ENCODE measurements around the gene LAD1. TPM values are rescaled to one million over a fixed set of nuclear protein-coding genes. Genes with fewer than 3 reads are reported as not detected.
A peak's percentile ranks its signal among the peaks of the same experiment; 100 is the strongest.

LAD1 gene
- total and polyA plus RNA-seq, 2 experiments from 2014 or later: 63.5 to 64.2 TPM

DNA sequence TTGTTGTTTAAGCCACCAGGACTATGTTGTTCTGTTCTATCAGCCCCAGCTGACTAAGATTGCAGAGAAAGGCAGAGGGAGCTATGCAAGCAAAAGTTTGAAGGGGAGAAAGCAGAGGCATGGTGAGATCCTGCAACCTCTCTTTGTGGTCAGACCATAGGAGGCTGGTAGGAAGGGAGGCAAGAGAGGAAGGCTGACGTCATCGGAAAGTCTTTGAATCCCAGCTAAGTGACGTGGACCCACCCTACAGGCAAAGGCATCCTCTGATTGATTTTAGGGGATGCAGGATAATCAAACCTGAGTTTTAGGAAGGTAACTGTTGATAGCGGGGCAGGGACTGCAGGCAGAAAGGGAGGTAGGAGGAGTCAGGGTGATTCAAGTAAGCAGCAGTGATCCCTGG, 45.7 kb upstream of the LAD1 start:
- Histone ChIP-seq H3K4me3 (no peak overlapping the region), H4K20me1 (ENCODE audit: insufficient read depth, poor library complexity, severe bottlenecking) (no peaks in the 10 kb centered on the region), H3K4me2 (no peak overlapping the region), H3K79me2 (no peaks in the 10 kb centered on the region), H3K9me2 (replicated peaks; ENCODE audit: insufficient read depth) (no peaks in the 10 kb centered on the region), H3K27ac (no peak overlapping the region), H2AFZ (no peak overlapping the region), H3K9me3 (ENCODE audit: low read depth) (no peaks in the 10 kb centered on the region), H3K27me3 (no peaks in the 10 kb centered on the region), H3K36me3 (replicated peaks; ENCODE audit: insufficient read depth, low read depth) (no peaks in the 10 kb centered on the region), H3K4me1 (ENCODE audit: insufficient read depth) (no peaks in the 10 kb centered on the region)
- WGBS (ENCODE audit: low lambda C conversion rate, missing lambda C conversion rate): 88% methylated on average over 4 of the region's 4 CpGs
- TF ChIP-seq EZH2phosphoT487 (IDR thresholded peaks at IDR 0.05; ENCODE audit: low read depth, severe bottlenecking, unreplicated experiment): no peak
- no peak for TF ChIP-seq CTCF (IDR thresholded peaks at IDR 0.05; ENCODE audit: poor library complexity)
- no peak for TF ChIP-seq EZH2 (IDR thresholded peaks at IDR 0.05; ENCODE audit: borderline replicate concordance)
- no peak for DNase-seq (ENCODE audit: low spot score)

- Histone ChIP-seq H3K79me2 (no peaks in the 10 kb centered on the region), H3K4me3 (no peak overlapping the region), H4K20me1 (ENCODE audit: insufficient read depth, poor library complexity, severe bottlenecking) (no peaks in the 10 kb centered on the region), H3K36me3 (replicated peaks; ENCODE audit: insufficient read depth, low read depth) (no peaks in the 10 kb centered on the region), H3K4me1 (ENCODE audit: insufficient read depth) (no peaks in the 10 kb centered on the region), H2AFZ (no peak overlapping the region), H3K9me2 (replicated peaks; ENCODE audit: insufficient read depth) (no peaks in the 10 kb centered on the region), H3K4me2 (no peak overlapping the region), H3K9me3 (ENCODE audit: low read depth) (no peaks in the 10 kb centered on the region), H3K27ac (no peak overlapping the region), H3K27me3 (no peaks in the 10 kb centered on the region)
- DNase-seq (ENCODE audit: low spot score): no peak
- WGBS (ENCODE audit: low lambda C conversion rate, missing lambda C conversion rate): 87% methylated on average over 7 of the region's 7 CpGs
- TF ChIP-seq EZH2 (IDR thresholded peaks at IDR 0.05; ENCODE audit: borderline replicate concordance) (no peak), EZH2phosphoT487 (IDR thresholded peaks at IDR 0.05; ENCODE audit: low read depth, severe bottlenecking, unreplicated experiment) (no peak), CTCF (IDR thresholded peaks at IDR 0.05; ENCODE audit: poor library complexity) (no peak)
Observed at GRCh38 chr1:201443747-201444146, 44.6 kb upstream of the LAD1 start.

DNA sequence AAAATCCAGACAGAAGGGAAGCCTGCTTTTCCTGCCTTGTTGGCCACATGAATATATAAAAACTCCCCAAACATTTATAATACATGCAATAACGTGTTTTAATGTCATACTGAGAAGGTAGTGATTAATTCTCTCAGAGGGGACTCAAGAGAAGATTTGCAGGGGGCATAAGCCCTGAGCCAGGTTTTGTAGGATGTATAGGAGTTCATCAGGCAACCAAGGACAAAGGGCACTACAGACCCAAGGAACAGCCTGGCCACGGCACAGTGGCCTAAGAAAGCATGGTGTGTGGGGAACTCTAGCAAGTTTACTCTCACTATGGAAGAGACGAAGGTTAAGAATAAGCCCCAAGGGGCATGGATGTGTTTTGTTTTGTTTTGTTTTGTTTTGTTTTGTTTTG, 37.8 kb upstream of the LAD1 start:
- H3K4me3 ChIP-seq: no peak overlapping the region
- no peaks in the 10 kb centered on the region for H3K79me2 ChIP-seq
- no peak overlapping the region for H3K4me2 ChIP-seq
- peaks cover 5% of the 10 kb centered on the region for H3K4me1 ChIP-seq (ENCODE audit: insufficient read depth)
- 90% methylated on average over 3 of the region's 3 CpGs for WGBS (ENCODE audit: low lambda C conversion rate, missing lambda C conversion rate)
- no peaks in the 10 kb centered on the region for H3K27me3 ChIP-seq
- H3K36me3 ChIP-seq (replicated peaks; ENCODE audit: insufficient read depth, low read depth): no peaks in the 10 kb centered on the region
- H2AFZ ChIP-seq: no peak overlapping the region
- no peaks in the 10 kb centered on the region for H4K20me1 ChIP-seq (ENCODE audit: insufficient read depth, poor library complexity, severe bottlenecking)
- no peak for DNase-seq (ENCODE audit: low spot score)
- H3K9me2 ChIP-seq (replicated peaks; ENCODE audit: insufficient read depth): no peaks in the 10 kb centered on the region
- no peaks in the 10 kb centered on the region for H3K9me3 ChIP-seq (ENCODE audit: low read depth)
- TF ChIP-seq EZH2 (IDR thresholded peaks at IDR 0.05; ENCODE audit: borderline replicate concordance): no peak
- TF ChIP-seq CTCF (IDR thresholded peaks at IDR 0.05; ENCODE audit: poor library complexity): no peak
- no peak for TF ChIP-seq EZH2phosphoT487 (IDR thresholded peaks at IDR 0.05; ENCODE audit: low read depth, severe bottlenecking, unreplicated experiment)
- H3K27ac ChIP-seq: no peak overlapping the region

DNA sequence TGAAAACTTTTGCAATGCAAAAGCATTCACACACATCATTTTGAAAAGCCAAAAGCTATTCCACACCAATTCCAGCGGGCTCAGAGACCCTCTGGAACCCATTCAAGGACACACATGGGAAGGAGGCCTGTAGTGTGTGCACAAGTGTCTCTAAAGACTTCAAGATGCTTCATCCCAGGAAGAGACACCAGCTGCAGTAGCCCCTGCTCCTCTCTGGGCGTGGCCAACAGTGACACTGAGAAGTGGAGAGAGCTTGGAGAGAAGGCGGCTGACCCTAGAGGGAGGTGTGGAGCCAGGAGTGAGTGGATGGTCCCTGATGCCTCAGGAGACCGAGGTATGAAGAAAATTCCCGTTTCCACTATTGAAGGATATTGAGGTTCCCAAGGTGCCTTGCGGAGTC, 37.3 kb upstream of the LAD1 start:
- Histone ChIP-seq H4K20me1 (ENCODE audit: insufficient read depth, poor library complexity, severe bottlenecking) (no peaks in the 10 kb centered on the region), H3K4me3 (no peak overlapping the region), H3K79me2 (no peaks in the 10 kb centered on the region), H2AFZ (no peak overlapping the region), H3K9me3 (ENCODE audit: low read depth) (no peaks in the 10 kb centered on the region), H3K9me2 (replicated peaks; ENCODE audit: insufficient read depth) (no peaks in the 10 kb centered on the region), H3K36me3 (replicated peaks; ENCODE audit: insufficient read depth, low read depth) (no peaks in the 10 kb centered on the region), H3K27ac (peak overlapping the region; percentile 13), H3K4me2 (no peak overlapping the region), H3K4me1 (ENCODE audit: insufficient read depth) (peaks cover 5% of the 10 kb centered on the region), H3K27me3 (no peaks in the 10 kb centered on the region)
- WGBS (ENCODE audit: low lambda C conversion rate, missing lambda C conversion rate): 60% methylated on average over 6 of the region's 6 CpGs
- no peak for TF ChIP-seq CTCF (IDR thresholded peaks at IDR 0.05; ENCODE audit: poor library complexity)
- no peak for TF ChIP-seq EZH2phosphoT487 (IDR thresholded peaks at IDR 0.05; ENCODE audit: low read depth, severe bottlenecking, unreplicated experiment)
- no peak for TF ChIP-seq EZH2 (IDR thresholded peaks at IDR 0.05; ENCODE audit: borderline replicate concordance)
- peak; percentile 55 for DNase-seq (ENCODE audit: low spot score)

Measured in hepatocyte (in vitro differentiated cells).